PC-9 (cell line): ENCODE measurements around the gene KLF2. TPM values are rescaled to one million over a fixed set of nuclear protein-coding genes. Genes with fewer than 3 reads are reported as not detected.

Experiments used
- BruUV-seq: library from RNA; stranded (reverse); fragments of 400-500 nt; replicated peaks from 2 replicates; lab custom pipeline; 2021; lab: Mats Ljungman, UMichigan
- CTCF ChIA-PET: fragments of 300-600 bp; sonication (Branson Sonifier 250); formaldehyde crosslinking; loops from one replicate; lab custom pipeline; 2022; ENCODE audit warnings: antibody characterized with exemption; lab: Charles Lee
- POLR2A ChIA-PET: fragments of 300-600 bp; sonication (Branson Sonifier 250); formaldehyde crosslinking; loops from one replicate; lab custom pipeline; 2022; ENCODE audit warnings: antibody characterized with exemption; ENCODE audit not compliant: unreplicated experiment; lab: Charles Lee
- DNase-seq, 2 experiments: peaks; one replicate each; pipeline versions ENCODE4 v3.0.0 to v3.0.0-alpha.2; 2015 to 2022; ENCODE audit warnings: mixed read lengths in 1 of 2
- H2AFZ ChIP-seq: fragments of 200-600 bp; sonication (generic); 2 replicates; pipeline ENCODE4 v1.8.1; 2017; ENCODE audit warnings: antibody characterized with exemption
- H3F3A ChIP-seq: fragments of 200-600 bp; sonication (generic); 2 replicates; pipeline ENCODE4 v1.8.1; 2017; ENCODE audit warnings: antibody characterized with exemption, mild to moderate bottlenecking, low read depth; ENCODE audit not compliant: insufficient read depth
- H3K27ac ChIP-seq: fragments of 200-600 bp; sonication (generic); 2 replicates; pipeline ENCODE4 v1.6.1; 2016; ENCODE audit warnings: mixed run types
- H3K27me3 ChIP-seq: fragments of 200-600 bp; sonication (generic); 2 replicates; pipeline ENCODE4 v1.6.1; 2016; ENCODE audit warnings: low read depth, mixed run types; ENCODE audit not compliant: insufficient read depth
- H3K36me3 ChIP-seq: fragments of 200-600 bp; sonication (generic); 2 replicates; pipeline ENCODE4 v1.6.1; 2016; ENCODE audit warnings: low read depth, mixed run types
- H3K4me1 ChIP-seq: fragments of 200-600 bp; sonication (generic); replicated peaks from 2 replicates; pipeline ENCODE4 v1.6.1; 2016; ENCODE audit warnings: mixed run types; ENCODE audit not compliant: insufficient read depth
- H3K4me2 ChIP-seq: fragments of 200-600 bp; sonication (generic); 2 replicates; pipeline ENCODE4 v1.6.1; 2017; ENCODE audit warnings: mixed run types
- H3K4me3 ChIP-seq: fragments of 200-600 bp; sonication (generic); 2 replicates; pipeline ENCODE4 v1.6.1; 2016; ENCODE audit warnings: mixed run types
- H3K79me2 ChIP-seq: fragments of 200-600 bp; sonication (generic); 2 replicates; pipeline ENCODE4 v1.6.1; 2017; ENCODE audit warnings: low read depth, mixed run types
- H3K9me2 ChIP-seq: fragments of 200-600 bp; sonication (generic); 2 replicates; pipeline ENCODE4 v1.8.1; 2017; ENCODE audit warnings: mild to moderate bottlenecking; ENCODE audit not compliant: insufficient read depth
- H3K9me3 ChIP-seq: fragments of 200-600 bp; sonication (generic); 2 replicates; pipeline ENCODE4 v1.8.1; 2016; ENCODE audit warnings: low read depth; ENCODE audit not compliant: insufficient read depth
- H4K20me1 ChIP-seq: fragments of 200-600 bp; sonication (generic); 2 replicates; pipeline ENCODE4 v1.8.1; 2017; ENCODE audit not compliant: insufficient read depth
- EZH2 ChIP-seq: fragments of 200-600 bp; sonication (generic); IDR thresholded peaks from 2 replicates; pipeline ENCODE4 v1.8.0; 2017; ENCODE audit warnings: antibody characterized with exemption, low read depth
- intact Hi-C: fragments of 100-400 bp; cut with micrococcal nuclease; formaldehyde crosslinking; loops from one replicate; pipeline ENCODE4 v1.10.0; 2022; ENCODE audit not compliant: unreplicated experiment
- total RNA-seq: library from RNA; stranded (reverse); gene quantifications from 2 replicates; pipeline ENCODE4 v1.2.3, GENCODE V29; 2021
- TF ChIP-seq, protein P1 (sequence below): fragments of 200-600 bp; sonication (generic); conservative IDR thresholded peaks from 2 replicates; pipeline ENCODE4 v1.6.1; 2017; ENCODE audit warnings: mixed run types, antibody characterized with exemption, mild to moderate bottlenecking, moderate library complexity

The KLF2 gene
- total RNA-seq, 1 experiment from 2014 or later, result 1.6 TPM

- H3F3A ChIP-seq, result peaks cover 28% of the 10 kb centered on the region
- H3K79me2 ChIP-seq, result no peaks in the 10 kb centered on the region
- no peaks in the 10 kb centered on the region for H4K20me1 ChIP-seq
- peak; percentile 71 to 93 for DNase-seq
- H3K27ac ChIP-seq, result peak overlapping the region; percentile 80
- no peaks in the 10 kb centered on the region for H3K27me3 ChIP-seq
- CTCF ChIA-PET, result interaction anchor here (0.6 to 1.1 kb wide), 5 partner anchors 13 to 340 kb away, joined by 3 to 7 read pairs (median 3); no protein-coding TSS in a partner anchor
- peak overlapping the region; percentile 56 for H2AFZ ChIP-seq
- intact Hi-C loops, result no loop called here
- H3K4me2 ChIP-seq, result peak overlapping the region; percentile 62
- no peaks in the 10 kb centered on the region for H3K9me3 ChIP-seq
- H3K4me1 ChIP-seq, result peaks cover 31% of the 10 kb centered on the region
- H3K4me3 ChIP-seq, result peak overlapping the region; percentile 2; the same call in 1 of the 2 replicates
- no TSS peak for BruUV-seq
- POLR2A ChIA-PET, result interaction anchor here (0.6 to 0.9 kb wide), 3 partner anchors 14 to 70 kb away, joined by 3 to 4 read pairs (median 3); partner anchors contain the start of gene KLF2
- no peaks in the 10 kb centered on the region for H3K36me3 ChIP-seq
- no peak for TF ChIP-seq EZH2
- TF ChIP-seq, protein P1, sequence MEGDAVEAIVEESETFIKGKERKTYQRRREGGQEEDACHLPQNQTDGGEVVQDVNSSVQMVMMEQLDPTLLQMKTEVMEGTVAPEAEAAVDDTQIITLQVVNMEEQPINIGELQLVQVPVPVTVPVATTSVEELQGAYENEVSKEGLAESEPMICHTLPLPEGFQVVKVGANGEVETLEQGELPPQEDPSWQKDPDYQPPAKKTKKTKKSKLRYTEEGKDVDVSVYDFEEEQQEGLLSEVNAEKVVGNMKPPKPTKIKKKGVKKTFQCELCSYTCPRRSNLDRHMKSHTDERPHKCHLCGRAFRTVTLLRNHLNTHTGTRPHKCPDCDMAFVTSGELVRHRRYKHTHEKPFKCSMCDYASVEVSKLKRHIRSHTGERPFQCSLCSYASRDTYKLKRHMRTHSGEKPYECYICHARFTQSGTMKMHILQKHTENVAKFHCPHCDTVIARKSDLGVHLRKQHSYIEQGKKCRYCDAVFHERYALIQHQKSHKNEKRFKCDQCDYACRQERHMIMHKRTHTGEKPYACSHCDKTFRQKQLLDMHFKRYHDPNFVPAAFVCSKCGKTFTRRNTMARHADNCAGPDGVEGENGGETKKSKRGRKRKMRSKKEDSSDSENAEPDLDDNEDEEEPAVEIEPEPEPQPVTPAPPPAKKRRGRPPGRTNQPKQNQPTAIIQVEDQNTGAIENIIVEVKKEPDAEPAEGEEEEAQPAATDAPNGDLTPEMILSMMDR, result no peak; the same call in 1 of the 2 replicates
- no peaks in the 10 kb centered on the region for H3K9me2 ChIP-seq
These were observed 14.1 kb downstream of the KLF2 start for GRCh38 chr19:16338470-16339360.

GRCh38 chr19:16339361-16339725 lies 14.7 kb downstream of the KLF2 start:
- peaks cover 31% of the 10 kb centered on the region for H3K4me1 ChIP-seq
- H3K9me3 ChIP-seq, result no peaks in the 10 kb centered on the region
- peaks cover 28% of the 10 kb centered on the region for H3F3A ChIP-seq
- no peak for TF ChIP-seq EZH2
- TF ChIP-seq, protein P1, result no peak
- no peak overlapping the region; the same call in 1 of the 2 replicates for H3K4me3 ChIP-seq
- BruUV-seq, result no TSS peak
- peak overlapping the region; percentile 62 for H3K4me2 ChIP-seq
- ChIA-PET POLR2A (interaction anchor here (0.5 to 0.9 kb wide), 3 partner anchors 15 to 91 kb away, joined by 3 to 6 read pairs (median 4); partner anchors contain the start of gene KLF2), CTCF (interaction anchor here (0.8 to 1.1 kb wide), 3 partner anchors 14 to 43 kb away, joined by 3 read pairs; no protein-coding TSS in a partner anchor)
- H4K20me1 ChIP-seq, result no peaks in the 10 kb centered on the region
- DNase-seq, result no peak
- intact Hi-C loops, result no loop called here
- H3K27me3 ChIP-seq, result no peaks in the 10 kb centered on the region
- peak overlapping the region; percentile 80 for H3K27ac ChIP-seq
- H3K79me2 ChIP-seq, result no peaks in the 10 kb centered on the region
- H3K9me2 ChIP-seq, result no peaks in the 10 kb centered on the region
- H2AFZ ChIP-seq, result peak overlapping the region; percentile 56
- H3K36me3 ChIP-seq, result no peaks in the 10 kb centered on the region

GRCh38 chr19:16340092-16340491 lies 15.5 kb downstream of the KLF2 start:
- H3K4me1 ChIP-seq, result peaks cover 31% of the 10 kb centered on the region
- H2AFZ ChIP-seq, result no peak overlapping the region
- no peaks in the 10 kb centered on the region for H3K36me3 ChIP-seq
- ChIA-PET CTCF (no interaction called here), POLR2A (interaction anchor here (0.5 kb wide), 1 partner anchor 92 kb away, joined by 6 read pairs; no protein-coding TSS in a partner anchor)
- H3K9me2 ChIP-seq, result no peaks in the 10 kb centered on the region
- peaks cover 28% of the 10 kb centered on the region for H3F3A ChIP-seq
- no peaks in the 10 kb centered on the region for H3K9me3 ChIP-seq
- H3K4me3 ChIP-seq, result no peak overlapping the region
- no peaks in the 10 kb centered on the region for H3K79me2 ChIP-seq
- BruUV-seq, result no TSS peak
- intact Hi-C loops, result no loop called here
- no peaks in the 10 kb centered on the region for H4K20me1 ChIP-seq
- TF ChIP-seq, protein P1, result no peak
- no peak for TF ChIP-seq EZH2
- H3K27me3 ChIP-seq, result no peaks in the 10 kb centered on the region
- peak overlapping the region; percentile 80 for H3K27ac ChIP-seq
- no peak overlapping the region for H3K4me2 ChIP-seq
- no peak for DNase-seq
